Esophagus squamous epithelium (tissue), 5 donors: ENCODE results near the gene CTIF. TPM values are rescaled to one million over a fixed set of nuclear protein-coding genes. Genes with fewer than 3 reads are reported as not detected.

Experiments used
- DNase-seq: peaks from one replicate; lab custom pipeline; 2025; lab: John Stamatoyannopoulos, UW
- H3K27ac ChIP-seq, 4 donors: fragments of 200-600 bp; sonication (generic); one replicate each; pipeline ENCODE4 v1.5.1; 2016 to 2019; ENCODE audit warnings: mild to moderate bottlenecking in 1 of 4
- H3K27me3 ChIP-seq, 4 donors: fragments of 200-600 bp; sonication (generic); 1 replicate in 3 of 4; 2 replicates in 1 of 4; pipeline versions ENCODE4 v1.5.1 to v1.6.0; 2017 to 2021; ENCODE audit warnings: antibody characterized with exemption in 1 of 4
- H3K36me3 ChIP-seq, 3 donors: fragments of 200-600 bp; sonication (generic); one replicate each; pipeline ENCODE4 v1.5.1; 2016 to 2019
- H3K4me1 ChIP-seq, 3 donors: fragments of 200-600 bp; sonication (generic); one replicate each; pipeline ENCODE4 v1.5.1; 2017 to 2019
- H3K4me3 ChIP-seq, 4 donors: fragments of 200-600 bp; sonication (generic); 1 replicate in 3 of 4; 2 replicates in 1 of 4; pipeline ENCODE4 v1.5.1; 2016 to 2019; ENCODE audit warnings: mild to moderate bottlenecking in 2 of 4, moderate library complexity in 1 of 4
- H3K9me3 ChIP-seq, 3 donors: fragments of 200-600 bp; sonication (generic); one replicate each; pipeline ENCODE4 v1.5.1; 2016 to 2019
- POLR2A ChIP-seq, 4 donors: fragments of 450-650 bp; IDR thresholded peaks; one replicate each; pipeline ENCODE4 v1.6.1; 2017; ENCODE audit warnings: antibody characterized with exemption in 4 of 4, mild to moderate bottlenecking in 4 of 4, moderate library complexity in 3 of 4
- WGBS, 2 donors: methylation state at CpG; one replicate each; pipeline ENCODE4 v1.1.5; 2018; 5-methylcytosine and 5-hydroxymethylcytosine counted together
- intact Hi-C: fragments of 100-400 bp; cut with DNase I; formaldehyde crosslinking; loops from one replicate; pipeline ENCODE4 v1.15.0; 2022
- total RNA-seq, 4 donors: library from RNA; depleted of rRNA; stranded (reverse); fragments of >200 nt; gene quantifications; one replicate each; pipeline ENCODE4 v1.1.0, GENCODE V29; 2016
- TF ChIP-seq, protein P1 (sequence below), 6 experiments: fragments of 450-650 bp in 4 of 6; fragments of 200-600 bp in 2 of 6; sonication (generic) in 2 of 6; IDR thresholded peaks; one replicate each; pipeline ENCODE4 v1.5.1; 2016 to 2019; ENCODE audit warnings: antibody characterized with exemption in 6 of 6, mild to moderate bottlenecking in 4 of 6, moderate library complexity in 4 of 6
- donor health status: DM: yes; HTN: yes; CAD: no.

The CTIF gene
- total RNA-seq, 4 donors from 2014 or later: 4.7 to 24.2 (median 10.2) TPM

DNA sequence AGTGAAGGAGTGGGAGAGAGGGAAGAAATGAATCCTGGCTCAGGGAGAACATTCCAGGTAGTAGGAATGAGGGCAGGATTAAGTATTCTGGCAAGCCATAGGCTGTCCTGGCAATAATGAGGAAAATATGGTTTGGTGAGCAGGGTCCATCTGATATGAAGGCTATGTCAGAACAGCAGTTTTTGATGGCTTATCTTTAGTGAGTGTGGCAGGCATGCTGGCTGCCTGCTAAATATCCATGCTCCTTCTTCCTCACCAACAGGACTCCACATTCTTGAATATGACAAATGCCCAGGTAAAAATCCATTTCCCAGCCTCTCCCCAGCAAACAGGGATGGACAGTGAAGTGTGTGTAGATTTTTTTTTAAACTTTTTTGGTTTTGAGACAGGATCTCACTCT is 13.2 kb upstream of the CTIF start:
- intact Hi-C loops: no loop called here
- no peaks in the 10 kb centered on the region for H3K36me3 ChIP-seq

DNA sequence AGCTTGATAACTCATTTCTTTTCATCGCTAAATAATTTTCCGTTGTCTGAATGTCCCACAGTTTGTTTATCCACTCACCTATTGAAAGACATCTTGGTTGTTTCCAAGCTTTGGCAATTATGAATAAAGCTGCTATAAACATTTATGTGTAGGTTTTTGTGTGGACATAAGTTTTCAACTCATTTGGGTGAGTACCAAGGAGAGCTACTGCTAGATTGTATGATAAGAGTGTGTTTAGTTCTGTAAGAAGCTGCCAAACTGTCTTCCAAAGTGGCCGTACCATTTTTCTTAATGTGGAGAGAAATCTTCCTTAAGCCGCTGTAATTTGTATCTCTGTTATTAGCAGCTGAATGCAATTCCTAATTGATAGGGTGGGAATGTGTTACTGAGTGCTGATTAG is 11.4 kb upstream of the CTIF start:
- Histone ChIP-seq H3K4me1 (peaks cover 0 to 14% (median 0%) of the 10 kb centered on the region in 3 donors), H3K27me3 (peaks cover 0 to 14% (median 0%) of the 10 kb centered on the region in 4 donors), H3K4me3 (no peak overlapping the region), H3K27ac (no peak overlapping the region), H3K9me3 (no peaks in the 10 kb centered on the region), H3K36me3 (no peaks in the 10 kb centered on the region)
- no peak for DNase-seq
- TF ChIP-seq POLR2A (IDR thresholded peaks at IDR 0.05): no peak
- TF ChIP-seq, protein P1, sequence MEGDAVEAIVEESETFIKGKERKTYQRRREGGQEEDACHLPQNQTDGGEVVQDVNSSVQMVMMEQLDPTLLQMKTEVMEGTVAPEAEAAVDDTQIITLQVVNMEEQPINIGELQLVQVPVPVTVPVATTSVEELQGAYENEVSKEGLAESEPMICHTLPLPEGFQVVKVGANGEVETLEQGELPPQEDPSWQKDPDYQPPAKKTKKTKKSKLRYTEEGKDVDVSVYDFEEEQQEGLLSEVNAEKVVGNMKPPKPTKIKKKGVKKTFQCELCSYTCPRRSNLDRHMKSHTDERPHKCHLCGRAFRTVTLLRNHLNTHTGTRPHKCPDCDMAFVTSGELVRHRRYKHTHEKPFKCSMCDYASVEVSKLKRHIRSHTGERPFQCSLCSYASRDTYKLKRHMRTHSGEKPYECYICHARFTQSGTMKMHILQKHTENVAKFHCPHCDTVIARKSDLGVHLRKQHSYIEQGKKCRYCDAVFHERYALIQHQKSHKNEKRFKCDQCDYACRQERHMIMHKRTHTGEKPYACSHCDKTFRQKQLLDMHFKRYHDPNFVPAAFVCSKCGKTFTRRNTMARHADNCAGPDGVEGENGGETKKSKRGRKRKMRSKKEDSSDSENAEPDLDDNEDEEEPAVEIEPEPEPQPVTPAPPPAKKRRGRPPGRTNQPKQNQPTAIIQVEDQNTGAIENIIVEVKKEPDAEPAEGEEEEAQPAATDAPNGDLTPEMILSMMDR (IDR thresholded peaks at IDR 0.05): no peak
- intact Hi-C loops: no loop called here
- 72 to 83% methylated on average over 4 of the region's 4 CpGs for WGBS, 2 donors

More for the DNA sequence above, 13.2 kb upstream of the CTIF start:
- Histone ChIP-seq H3K27me3 (peaks cover 0 to 28% (median 0%) of the 10 kb centered on the region in 4 donors), H3K27ac (no peak overlapping the region), H3K4me1 (peaks cover 0 to 10% (median 0%) of the 10 kb centered on the region in 3 donors), H3K4me3 (no peak overlapping the region), H3K9me3 (no peaks in the 10 kb centered on the region)
- no peak for TF ChIP-seq POLR2A (IDR thresholded peaks at IDR 0.05)
- TF ChIP-seq, protein P1 (IDR thresholded peaks at IDR 0.05): no peak
- DNase-seq: no peak

DNA sequence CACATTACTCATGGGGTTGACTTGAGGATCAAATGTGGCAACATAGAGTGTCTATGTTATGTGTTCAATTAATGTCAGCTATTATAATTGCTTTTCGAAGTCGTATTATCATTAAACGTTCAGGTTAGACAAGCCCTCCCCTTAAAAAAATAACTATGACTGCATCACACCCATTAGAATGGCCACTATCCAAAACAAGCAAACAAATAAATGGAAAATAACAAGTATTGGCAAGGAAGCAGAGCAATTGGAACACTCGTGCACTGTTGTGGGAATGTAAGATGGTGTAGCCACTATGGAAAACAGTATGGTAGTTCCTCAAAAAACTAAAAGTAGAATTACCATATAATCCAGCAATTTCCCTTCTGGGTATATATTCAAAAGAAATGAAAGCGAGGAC is 10.0 kb upstream of the CTIF start:
- H3K27ac ChIP-seq: no peak overlapping the region
- WGBS, 2 donors: 71 to 72% methylated on average over 5 of the region's 5 CpGs
- H3K4me1 ChIP-seq: peaks cover 0 to 14% (median 0%) of the 10 kb centered on the region in 3 donors
- H3K36me3 ChIP-seq: no peaks in the 10 kb centered on the region
- intact Hi-C loops: no loop called here
- H3K27me3 ChIP-seq: peaks cover 0 to 14% (median 0%) of the 10 kb centered on the region in 4 donors
- no peak for TF ChIP-seq POLR2A (IDR thresholded peaks at IDR 0.05)
- TF ChIP-seq, protein P1 (IDR thresholded peaks at IDR 0.05): no peak
- DNase-seq: no peak
- no peaks in the 10 kb centered on the region for H3K9me3 ChIP-seq
- H3K4me3 ChIP-seq: no peak overlapping the region

DNA sequence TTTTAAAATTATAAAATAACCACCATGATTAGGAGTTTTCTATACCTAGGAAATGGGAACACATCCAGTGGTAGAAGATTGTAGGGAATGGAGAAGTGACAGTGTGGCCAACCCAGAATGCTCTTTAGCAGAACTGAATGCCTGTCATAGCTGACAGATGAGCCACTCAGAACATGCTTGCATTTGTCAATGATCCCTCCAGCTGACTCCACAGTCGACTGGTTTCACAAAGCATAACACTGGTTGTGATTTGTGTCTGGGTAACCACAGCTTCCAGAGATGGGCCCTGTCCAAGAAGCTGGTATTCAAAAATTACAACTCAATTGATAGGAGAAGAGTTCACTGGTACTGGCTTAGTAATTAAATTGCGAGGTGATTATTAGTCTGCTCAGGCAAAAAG is 9.0 kb upstream of the CTIF start:
- no peaks in the 10 kb centered on the region for H3K9me3 ChIP-seq
- 27 to 33% methylated on average over 2 of the region's 2 CpGs for WGBS, 2 donors
- H3K27ac ChIP-seq: no peak overlapping the region
- H3K36me3 ChIP-seq: no peaks in the 10 kb centered on the region
- intact Hi-C loops: no loop called here
- no peak for DNase-seq
- TF ChIP-seq, protein P1 (IDR thresholded peaks at IDR 0.05): no peak
- TF ChIP-seq POLR2A (IDR thresholded peaks at IDR 0.05): no peak
- peaks cover 0 to 14% (median 0%) of the 10 kb centered on the region in 4 donors for H3K27me3 ChIP-seq
- no peak overlapping the region for H3K4me3 ChIP-seq
- peaks cover 0 to 14% (median 0%) of the 10 kb centered on the region in 3 donors for H3K4me1 ChIP-seq

DNA sequence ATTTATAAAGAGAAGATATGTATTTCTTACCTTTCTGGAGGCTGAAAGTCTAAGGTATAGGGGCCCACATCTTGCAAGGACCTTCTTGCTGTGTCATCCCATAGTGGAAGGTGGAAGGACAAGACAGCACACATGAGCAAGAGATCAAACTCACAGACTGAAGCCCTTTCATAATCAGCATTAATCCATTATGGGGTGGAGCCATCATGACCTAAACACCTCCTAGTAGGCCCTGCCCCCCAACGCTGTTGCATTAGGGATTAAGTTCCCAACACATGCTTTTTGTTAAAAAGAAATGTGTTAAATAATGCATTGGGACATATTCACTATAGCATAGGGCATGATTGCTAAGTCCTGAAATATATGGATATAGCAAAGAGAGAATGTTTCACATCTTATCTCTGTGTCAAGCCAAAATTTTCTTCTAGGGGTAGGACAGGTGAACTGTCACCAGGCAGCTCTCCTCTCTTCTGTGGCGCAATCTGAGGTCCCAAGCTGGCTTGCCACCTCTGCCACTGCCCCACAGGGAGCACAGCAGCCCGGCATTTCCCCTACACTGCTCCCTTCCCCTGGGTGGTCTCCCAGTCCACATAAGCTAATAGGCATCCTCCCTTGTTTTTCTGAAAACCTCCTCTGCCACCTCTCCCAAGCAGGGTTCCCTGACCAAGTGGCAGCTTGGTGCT is 8.3 kb upstream of the CTIF start:
- Histone ChIP-seq H3K4me1 (peaks cover 0 to 14% (median 0%) of the 10 kb centered on the region in 3 donors), H3K36me3 (no peaks in the 10 kb centered on the region), H3K27ac (no peak overlapping the region), H3K27me3 (peaks cover 0 to 11% (median 0%) of the 10 kb centered on the region in 4 donors), H3K9me3 (no peaks in the 10 kb centered on the region), H3K4me3 (no peak overlapping the region)
- WGBS, 2 donors: 66 to 70% methylated on average over 3 of the region's 3 CpGs
- TF ChIP-seq, protein P1 (IDR thresholded peaks at IDR 0.05): no peak
- TF ChIP-seq POLR2A (IDR thresholded peaks at IDR 0.05): no peak
- DNase-seq: no peak
- intact Hi-C loops: no loop called here
